OCI-LY1 (cell line): Measurements from ENCODE around the gene MUS81.

Experiments
- CTCF ChIP-seq: fragments of 200-600 bp; sonication (generic), shearing (Covaris generic); IDR thresholded peaks from 2 replicates; pipeline ENCODE4 v1.5.1; 2017; ENCODE audit warnings: mild to moderate bottlenecking, antibody characterized with exemption, low read length, moderate library complexity, mixed read lengths
- EZH2 ChIP-seq: fragments of 200-600 bp; sonication (generic), shearing (Covaris generic); IDR thresholded peaks from 2 replicates; pipeline ENCODE4 v1.8.0; 2017; ENCODE audit warnings: borderline replicate concordance, mixed run types, mild to moderate bottlenecking, antibody characterized with exemption, low read length, moderate library complexity, mixed read lengths

GRCh38 chr11:65907878-65908277 lies 47.6 kb downstream of the MUS81 start:
- TF ChIP-seq CTCF, result no peak
- TF ChIP-seq EZH2, result no peak
